ENCODE data around the gene PARL. TPM values are rescaled to one million over a fixed set of nuclear protein-coding genes. Genes with fewer than 3 reads are reported as not detected.

The PARL gene
- polyA plus RNA-seq, 1 of the 3 experiments (the other 2 are of a cell fraction) = 50.1 TPM

GRCh38 chr3:183930086-183930485, 45.4 kb upstream of the PARL start:
- H3K9me3 ChIP-seq = no peaks in the 10 kb centered on the region
- H3K27me3 ChIP-seq (ENCODE audit: insufficient read depth) = no peaks in the 10 kb centered on the region
- H3K4me3 ChIP-seq (ENCODE audit: low read depth in 2 of 2, low read length in 1 of 2) = no peak overlapping the region
- TF ChIP-seq NRF1 (IDR thresholded peaks at IDR 0.05; ENCODE audit: low read depth, low read length) (no peak), GABPA (IDR thresholded peaks at IDR 0.05; ENCODE audit: low read depth) (no peak), USF1 (IDR thresholded peaks at IDR 0.05; ENCODE audit: borderline replicate concordance, low read depth) (no peak), MAX (IDR thresholded peaks at IDR 0.05; ENCODE audit: low read depth) (no peak), FOXJ3 (CRISPR knock-in tag; IDR thresholded peaks at IDR 0.05) (no peak), EP300 (IDR thresholded peaks at IDR 0.05; ENCODE audit: borderline replicate concordance in 1 of 2, low read depth in 1 of 2, low read length in 1 of 2) (no peak), CTCF (IDR thresholded peaks at IDR 0.05) (no peak), ZBTB33 (IDR thresholded peaks at IDR 0.05; ENCODE audit: borderline replicate concordance, low read depth) (no peak), JUND (IDR thresholded peaks at IDR 0.05) (no peak), CHD2 (IDR thresholded peaks at IDR 0.05; ENCODE audit: low read length, partially characterized antibody) (no peak), SMC3 (IDR thresholded peaks at IDR 0.05; ENCODE audit: low read depth, low read length) (no peak), EZH2phosphoT487 (IDR thresholded peaks at IDR 0.05; ENCODE audit: borderline replicate concordance, low read depth) (no peak), IRF3 (IDR thresholded peaks at IDR 0.05; ENCODE audit: low read depth, low read length) (no peak)
- no peaks in the 10 kb centered on the region for H3K79me2 ChIP-seq (ENCODE audit: insufficient read depth)
- H3F3A ChIP-seq (replicated peaks; ENCODE audit: insufficient read depth) = no peaks in the 10 kb centered on the region
- H3K4me2 ChIP-seq = no peak overlapping the region
- H3K4me1 ChIP-seq (ENCODE audit: control insufficient read depth in 1 of 2, insufficient read depth in 2 of 2, low read depth in 1 of 2, low read length in 1 of 2) = no peaks in the 10 kb centered on the region
- POLR2A ChIA-PET = no interaction called here
- peaks cover 13 to 15% of the 10 kb centered on the region in 2 experiments for H3K36me3 ChIP-seq (replicated peaks in 1 of 2; ENCODE audit: control insufficient read depth in 1 of 2, insufficient read depth in 2 of 2, low read length in 1 of 2)
- no peaks in the 10 kb centered on the region for H4K20me1 ChIP-seq (ENCODE audit: insufficient read depth)
- no peak for DNase-seq
- 93% methylated on average over 10 of the region's 10 CpGs for WGBS (ENCODE audit: low lambda C conversion rate)
- no peak overlapping the region for H2AFZ ChIP-seq (ENCODE audit: low read depth)
- CTCF ChIA-PET = no interaction called here
- no peak overlapping the region for H3K27ac ChIP-seq (ENCODE audit: low read depth in 2 of 2, low read length in 1 of 2)
- H3K9ac ChIP-seq = no peak overlapping the region
- no peaks in the 10 kb centered on the region for H3K9me2 ChIP-seq

All from SK-N-SH (cell line).